Activated CD8-positive, alpha-beta memory T cell treated with anti-CD3 and anti-CD28 coated beads for 48 hours (primary cell): ENCODE data around the gene GPSM1.

Experiments
- DNase-seq, 3 experiments: peaks; one replicate each; pipeline ENCODE4 v3.0.0-alpha.2; 2020; ENCODE audit warnings: low read depth in 2 of 3, low spot score in 2 of 3

GPSM1 gene

DNA sequence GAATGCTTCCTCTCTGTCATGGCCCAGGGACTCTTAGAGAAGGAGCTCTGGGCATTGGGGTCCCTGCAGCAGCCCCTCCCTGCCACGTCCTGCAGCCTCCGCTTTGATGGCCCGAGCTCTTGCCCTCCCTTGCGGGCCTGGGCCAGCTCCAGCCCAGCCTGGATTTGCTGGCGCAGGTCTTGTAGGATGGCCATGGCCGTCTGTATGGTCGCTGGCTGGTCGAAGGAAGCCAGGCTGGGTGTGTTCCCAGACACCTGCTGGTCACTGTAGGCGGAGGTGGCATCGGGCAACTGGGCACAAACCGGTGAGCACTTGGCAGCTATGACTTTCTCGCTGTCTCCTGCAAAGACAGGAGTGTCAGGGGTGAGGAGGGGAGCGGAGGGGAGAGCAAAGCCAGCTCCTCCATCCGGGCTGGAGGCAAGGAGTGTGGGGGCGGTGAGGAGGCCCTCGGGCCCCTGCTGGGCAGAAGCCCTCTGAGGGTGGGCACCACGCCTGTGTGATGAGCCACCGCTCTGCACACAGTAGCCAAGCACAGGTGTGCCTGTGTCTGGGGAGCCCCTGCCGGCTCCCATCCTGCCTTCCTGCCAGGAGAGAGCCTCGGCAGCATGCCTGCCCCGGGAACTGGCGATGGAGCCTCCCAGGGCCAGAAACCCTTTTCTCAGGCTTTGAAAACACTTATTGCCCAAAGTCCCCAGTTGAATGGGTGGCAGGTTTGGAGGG is 35.9 kb upstream of the GPSM1 start:
- DNase-seq = no peak

DNA sequence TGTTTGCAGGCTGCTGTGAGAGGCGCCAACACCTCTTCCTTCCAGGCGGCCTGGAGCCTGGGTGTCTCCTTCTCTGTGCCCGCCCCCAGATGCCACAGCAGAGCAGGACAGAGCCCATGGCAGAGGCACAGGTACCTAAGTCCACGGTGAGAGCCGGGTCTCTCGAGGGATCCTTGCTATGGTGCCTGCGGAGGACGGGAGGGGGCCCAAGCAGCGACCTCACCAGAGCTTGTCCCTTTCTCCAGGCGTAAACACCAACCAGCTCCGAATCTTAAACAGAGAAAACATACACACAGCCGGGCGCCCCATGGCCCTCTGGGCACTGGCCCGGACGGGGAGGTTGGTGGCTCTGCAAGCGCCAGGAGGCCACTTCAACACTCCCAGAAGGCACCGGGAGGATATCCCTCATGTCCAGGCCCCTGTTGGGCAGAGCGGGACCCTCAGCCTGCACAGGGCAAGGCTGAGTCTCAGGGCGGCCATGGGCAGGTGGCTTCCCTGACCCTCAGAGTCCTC is 35.3 kb upstream of the GPSM1 start:
- no peak for DNase-seq

DNA sequence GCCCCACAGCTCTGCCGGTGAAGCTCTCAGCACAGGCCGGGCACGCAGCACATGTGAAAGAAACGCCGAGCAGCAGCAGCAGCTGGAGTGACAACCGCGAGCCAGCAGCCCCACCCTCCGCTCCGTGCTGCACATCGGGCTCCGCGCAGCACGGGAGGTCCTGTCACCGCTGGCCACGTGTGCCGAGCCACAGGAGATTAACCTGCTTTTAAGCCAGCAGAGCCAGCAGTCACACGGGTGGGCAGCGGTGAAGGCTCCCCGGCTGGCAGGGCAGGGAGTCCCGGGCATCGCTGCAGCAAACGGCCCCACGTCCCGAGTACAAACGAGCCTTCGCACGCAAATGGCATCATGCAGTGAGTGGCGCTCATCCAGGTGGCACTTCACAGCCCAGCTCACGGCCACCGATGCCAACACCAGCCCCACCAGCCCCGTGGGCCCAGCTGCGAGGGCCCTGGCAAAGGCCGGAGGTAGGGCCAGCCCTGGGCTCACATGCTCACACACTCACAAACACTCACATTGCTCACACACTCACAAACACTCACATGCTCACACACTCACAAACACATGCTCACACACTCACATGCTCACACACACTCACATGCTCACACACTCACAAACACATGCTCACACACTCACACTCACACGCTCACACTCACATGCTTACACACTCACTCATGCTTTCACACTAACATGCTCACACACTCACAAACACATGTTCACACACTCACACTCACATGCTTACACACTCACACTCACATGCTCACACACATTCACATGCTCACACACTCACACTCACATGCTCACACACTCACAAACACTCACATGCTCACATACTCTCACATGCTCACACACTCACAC is 34.5 kb upstream of the GPSM1 start:
- DNase-seq = no peak

DNA sequence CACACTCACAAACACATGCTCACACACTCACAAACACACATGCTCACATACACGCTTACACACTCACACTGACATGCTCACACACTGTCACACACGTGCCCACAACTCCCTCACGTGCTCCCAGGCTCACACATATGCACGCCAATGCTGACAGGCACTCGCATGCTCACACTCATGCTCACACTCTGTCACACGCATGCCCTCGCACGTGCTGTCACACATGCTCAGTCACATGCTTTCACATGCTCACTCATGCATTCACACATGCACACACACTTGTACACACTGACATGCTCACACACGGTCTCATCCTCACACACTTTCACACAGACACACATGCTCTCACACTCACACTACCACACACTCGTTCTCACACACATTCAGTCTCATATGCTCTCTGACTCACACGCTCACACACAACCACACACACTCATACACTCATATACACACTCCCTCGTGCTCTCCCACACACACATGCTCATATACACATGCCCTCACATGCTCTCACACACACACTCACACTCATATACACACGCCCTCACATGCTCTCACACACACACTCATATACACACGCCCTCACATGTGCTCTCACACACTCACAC is 33.8 kb upstream of the GPSM1 start:
- DNase-seq = no peak

DNA sequence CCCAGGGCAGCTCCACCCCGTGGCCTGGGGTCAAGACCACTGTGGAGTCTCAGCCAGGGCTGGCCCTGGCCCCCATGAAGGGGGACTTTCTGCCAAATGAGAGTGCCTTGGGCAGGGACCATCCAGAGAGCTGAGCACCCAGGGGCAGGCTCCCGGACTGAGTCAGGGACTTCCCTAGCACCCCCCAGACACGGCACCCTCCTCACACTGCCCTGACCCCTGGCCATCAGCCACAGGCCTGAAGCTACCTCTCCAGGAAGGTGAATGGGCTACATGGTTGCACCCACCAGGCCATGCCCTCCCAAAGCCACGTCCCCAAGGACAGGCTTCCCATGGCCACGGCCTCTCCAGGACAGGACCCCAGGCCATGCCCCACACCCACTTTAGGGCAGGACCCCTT is 32.9 kb upstream of the GPSM1 start:
- DNase-seq = no peak

DNA sequence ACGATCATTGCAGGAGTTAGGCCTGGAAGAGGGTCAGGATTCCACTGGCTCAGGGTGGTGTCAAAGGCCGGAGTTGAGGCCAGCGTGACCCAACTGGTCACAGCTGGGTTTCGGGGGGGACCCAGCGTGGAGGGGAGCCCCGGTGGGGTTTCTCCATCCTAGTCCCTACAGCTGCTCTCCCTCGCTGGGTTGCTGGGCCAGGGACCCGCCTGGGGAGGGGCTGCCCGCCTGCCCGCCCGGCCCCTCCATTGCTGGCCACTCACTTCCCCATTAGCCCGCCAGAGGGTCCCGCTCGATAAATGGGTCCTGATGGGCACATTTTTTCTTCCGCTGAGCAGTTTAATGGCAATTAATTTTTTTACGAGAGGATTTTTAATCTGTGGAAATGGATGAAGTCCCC is 32.3 kb upstream of the GPSM1 start:
- no peak for DNase-seq

DNA sequence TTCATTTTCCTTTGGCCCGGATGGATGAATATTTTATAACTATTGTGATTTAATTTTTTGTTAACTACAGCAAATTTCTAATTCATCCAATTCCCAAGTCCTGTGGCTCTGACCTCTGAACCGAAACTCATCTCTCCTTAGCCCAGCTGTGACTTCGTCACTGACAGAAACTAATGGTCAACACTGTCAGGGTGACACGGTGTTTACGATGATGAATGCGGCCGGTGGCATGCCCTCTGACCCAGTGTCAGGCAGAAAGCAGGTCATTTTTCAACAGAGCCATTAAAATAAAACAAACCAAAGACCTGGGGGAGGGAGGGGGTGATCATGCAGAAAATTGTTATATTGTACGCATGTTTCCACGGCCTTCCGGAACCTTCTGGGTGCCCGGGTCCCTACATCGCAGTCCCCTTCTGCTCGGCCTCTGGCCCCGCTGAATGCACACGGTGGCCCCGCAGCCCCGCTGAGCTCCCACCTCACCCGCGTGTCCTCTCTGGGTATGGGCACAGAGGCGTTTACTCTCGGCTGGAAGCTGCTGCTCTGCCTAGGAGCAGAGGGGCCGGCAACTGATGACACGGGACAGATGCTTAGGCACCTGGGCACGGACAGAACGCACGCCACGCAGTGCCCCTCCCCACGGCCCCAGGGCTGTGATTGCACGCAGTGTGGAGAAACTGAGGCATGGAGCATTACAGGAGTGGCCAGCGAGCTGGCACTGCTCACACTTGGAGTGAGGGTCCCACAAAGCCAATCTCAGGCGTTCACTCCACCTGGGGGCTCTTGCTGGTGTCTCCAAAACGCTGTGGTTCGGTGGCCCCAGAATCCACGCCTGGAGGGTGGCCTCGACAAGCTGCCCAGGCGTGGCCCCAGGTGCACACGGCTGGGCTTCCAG is 31.6 kb upstream of the GPSM1 start:
- no peak for DNase-seq

DNA sequence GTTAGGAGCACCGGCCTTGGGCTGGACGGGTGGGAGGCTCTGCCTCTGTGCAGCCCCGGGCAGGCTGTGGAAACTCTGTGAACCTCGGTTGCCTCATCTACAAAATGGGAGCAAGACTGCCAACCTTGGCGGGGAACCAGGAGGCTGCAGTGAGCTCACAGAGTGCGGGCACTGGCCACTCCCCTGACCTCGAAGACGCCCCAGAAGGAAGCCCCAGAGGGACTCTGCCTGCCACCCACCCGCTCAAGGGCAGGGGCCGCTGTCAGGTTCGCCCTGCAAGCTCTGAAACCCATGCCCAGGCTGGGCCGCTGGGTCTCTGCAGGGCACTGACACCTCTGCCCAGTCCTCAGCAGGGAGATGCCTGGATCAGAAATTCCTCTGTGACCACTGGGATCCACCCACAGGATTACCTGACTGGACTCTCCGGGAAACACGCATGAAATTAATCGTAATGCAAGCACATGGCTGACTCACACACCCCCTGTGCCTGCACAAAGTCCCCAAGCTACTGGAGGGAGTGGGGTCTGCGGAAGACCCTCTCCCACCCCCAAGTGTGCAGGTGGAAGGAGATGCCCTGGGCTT is 30.8 kb upstream of the GPSM1 start:
- DNase-seq = no peak

DNA sequence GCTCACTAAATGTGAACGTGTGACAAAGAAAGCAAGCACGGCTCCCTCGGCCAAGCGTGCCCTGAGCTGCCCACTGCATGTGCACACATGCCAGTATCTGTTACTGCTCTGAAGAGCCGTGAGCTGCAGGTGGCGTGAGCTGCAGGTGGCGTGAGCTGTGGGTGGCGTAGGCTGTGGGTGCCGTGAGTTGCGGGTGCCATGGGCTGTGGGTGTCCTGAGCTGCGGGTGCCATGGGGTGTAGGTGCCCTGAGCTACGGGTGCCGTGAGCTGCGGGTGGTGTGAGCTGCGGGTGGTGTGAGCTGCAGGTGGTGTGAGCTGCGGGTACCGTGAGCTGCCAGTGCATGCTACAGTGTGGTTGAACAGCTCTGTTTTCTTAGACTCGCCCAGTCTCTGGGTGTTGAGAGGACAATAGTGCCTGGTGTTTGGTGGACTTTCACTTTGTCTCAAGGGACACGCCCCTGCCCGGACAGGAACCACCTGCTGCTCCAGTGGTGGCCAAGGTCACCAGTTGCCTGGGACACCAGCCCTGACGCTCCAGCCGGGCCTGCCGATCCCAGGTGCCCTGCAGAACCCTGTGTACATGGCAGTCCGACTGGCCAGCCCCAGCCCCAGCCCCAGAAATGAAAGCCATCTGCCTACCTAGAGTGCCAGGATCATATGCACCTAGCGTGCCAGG is 30.2 kb upstream of the GPSM1 start:
- no peak for DNase-seq

DNA sequence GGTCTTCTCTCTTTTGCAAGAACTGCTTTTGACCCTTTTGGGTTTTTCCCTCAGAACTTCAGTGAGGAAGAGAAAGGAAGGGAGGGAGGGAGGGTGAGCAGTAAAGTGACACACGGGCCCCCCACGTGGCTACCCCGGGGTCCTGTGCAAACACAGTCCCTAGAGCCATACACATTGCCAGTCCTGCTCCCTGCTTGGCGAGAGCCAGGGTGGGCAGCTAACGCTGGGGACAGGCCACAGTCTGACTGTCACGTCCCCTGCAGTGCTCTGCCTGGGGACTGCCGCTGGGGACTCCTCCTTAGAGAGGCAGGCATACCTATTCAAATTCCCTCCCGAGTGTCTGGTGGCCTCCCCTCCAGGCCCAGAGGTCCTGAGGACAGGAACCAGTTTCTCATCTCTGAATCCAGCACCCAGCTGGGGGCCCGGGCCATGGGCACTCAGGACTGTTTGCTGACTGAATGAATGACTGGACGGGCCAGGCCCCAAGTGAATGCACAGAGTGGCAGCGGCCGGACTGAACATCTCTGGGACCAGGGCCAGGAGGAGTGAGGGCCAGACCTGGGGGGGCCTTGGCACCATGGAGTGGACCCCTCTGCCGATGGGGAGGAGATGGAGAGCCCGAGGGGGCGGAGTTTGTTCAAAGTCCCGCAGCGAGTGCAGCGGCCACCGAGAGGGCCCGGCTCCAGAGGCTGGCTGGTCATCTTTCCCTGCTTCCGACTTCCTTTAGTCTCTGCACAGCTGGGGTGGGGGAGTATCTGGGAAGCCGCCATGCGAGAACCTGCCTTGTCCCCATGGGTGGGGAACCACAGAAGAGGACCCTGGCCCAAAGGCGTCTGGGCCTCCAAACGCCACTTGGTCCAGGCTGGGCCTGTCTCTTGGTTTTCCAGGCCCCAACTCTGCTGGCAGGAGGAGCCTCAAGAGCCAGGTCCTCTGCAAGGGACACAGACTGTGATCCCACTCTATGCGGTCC is 29.3 kb upstream of the GPSM1 start:
- DNase-seq = no peak

DNA sequence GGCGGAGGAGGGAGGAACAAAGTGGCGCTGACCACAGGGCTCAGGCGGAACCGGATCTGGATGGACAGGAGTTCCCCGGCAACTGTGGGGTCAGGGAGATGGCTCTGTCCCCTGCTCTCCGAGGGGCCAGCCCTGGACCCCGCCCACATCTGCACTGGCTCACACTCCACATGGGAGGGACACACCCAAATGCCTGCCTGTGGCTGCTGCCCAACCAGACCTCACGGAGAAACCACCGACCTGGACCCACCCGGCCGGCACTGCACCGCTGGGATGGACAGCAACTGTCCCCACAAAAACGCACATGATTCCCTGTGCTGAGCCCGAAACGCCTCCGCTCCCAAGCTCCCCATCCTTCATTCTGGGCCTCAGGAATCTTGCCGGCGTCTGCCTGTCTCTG is 28.2 kb upstream of the GPSM1 start:
- no peak for DNase-seq

DNA sequence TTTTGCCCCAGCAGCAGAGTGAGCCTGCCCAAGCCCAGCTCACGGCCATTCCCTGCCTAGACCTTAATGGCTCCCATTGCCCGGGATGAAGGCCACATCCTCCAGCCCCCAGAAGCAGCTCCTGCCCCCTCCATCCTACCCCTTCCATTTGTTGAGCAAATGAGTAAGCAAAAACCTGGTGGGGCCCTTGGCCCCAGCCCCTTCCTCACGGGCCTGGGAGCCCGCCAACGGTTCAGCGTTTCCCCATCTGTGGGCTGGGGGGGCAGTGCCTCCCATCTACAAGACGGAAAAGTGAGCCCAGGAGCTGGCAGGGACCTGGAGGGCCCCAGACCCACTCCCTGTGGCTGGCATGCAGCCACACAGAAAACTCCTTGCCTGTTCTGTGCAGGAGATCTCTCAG is 27.8 kb upstream of the GPSM1 start:
- no peak for DNase-seq

DNA sequence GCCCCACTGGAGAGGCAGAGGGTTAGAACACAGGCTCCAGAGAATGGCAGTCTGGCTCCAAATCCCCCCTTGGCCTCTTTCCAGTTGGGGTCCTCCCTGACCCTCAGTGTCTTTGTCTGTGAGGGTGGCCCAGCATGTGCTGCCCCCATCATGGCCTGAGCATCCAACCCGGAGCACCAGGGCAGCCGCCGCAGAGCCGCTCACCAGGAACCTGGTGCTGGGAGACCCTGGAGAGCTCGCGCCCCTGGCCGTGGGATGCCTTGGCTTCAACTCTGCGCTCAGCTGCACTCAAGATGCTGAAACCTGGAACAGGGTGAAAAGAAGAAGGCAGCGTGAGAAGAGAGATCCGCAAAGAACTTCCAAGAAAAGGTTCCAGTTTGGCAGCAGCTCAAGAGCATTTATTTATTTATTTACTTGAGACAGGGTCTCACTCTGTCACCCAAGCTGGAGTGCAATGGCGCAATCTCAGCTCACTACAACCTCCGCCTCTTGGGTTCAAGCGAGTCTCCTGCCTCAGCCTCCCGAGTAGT is 27.3 kb upstream of the GPSM1 start:
- no peak for DNase-seq

DNA sequence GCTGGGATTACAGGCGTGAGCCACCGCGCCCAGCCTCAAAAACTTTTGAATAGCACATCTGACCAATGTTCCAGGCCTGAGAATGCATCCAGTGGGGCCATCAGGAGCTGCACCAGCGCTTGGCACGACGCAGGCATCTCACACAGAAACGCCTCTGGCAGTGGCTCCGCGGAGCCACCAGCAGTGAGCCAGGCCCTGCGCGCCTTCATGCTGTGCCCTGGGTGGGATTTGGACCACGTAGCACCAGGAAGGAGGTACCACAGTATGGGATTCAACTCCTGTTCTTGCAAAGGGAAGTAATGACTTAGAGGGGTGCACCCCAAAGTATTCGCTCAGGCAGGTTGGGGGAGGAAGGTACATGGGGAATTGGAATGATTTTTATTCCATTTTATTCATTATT is 26.5 kb upstream of the GPSM1 start:
- DNase-seq = no peak

DNA sequence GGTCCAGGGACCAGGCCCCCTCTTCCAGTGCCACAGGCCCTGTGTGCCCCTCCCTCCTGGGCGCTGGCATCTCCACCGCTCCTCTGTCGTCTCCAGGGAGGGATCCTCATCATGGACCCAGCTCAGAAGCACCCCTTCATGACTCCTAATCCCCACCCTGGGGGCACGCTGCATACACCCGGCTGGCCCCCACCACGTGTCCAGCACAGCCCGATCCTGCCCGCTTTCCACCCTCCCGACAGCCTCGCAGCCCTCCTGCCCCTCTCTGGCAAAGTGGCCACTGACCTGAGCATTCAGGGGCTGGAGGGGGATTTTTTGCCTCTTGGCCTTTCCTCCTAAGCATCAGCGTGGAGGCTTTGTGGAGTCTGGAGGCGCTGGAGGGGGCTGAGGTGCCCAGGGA is 24.8 kb upstream of the GPSM1 start:
- DNase-seq = no peak

DNA sequence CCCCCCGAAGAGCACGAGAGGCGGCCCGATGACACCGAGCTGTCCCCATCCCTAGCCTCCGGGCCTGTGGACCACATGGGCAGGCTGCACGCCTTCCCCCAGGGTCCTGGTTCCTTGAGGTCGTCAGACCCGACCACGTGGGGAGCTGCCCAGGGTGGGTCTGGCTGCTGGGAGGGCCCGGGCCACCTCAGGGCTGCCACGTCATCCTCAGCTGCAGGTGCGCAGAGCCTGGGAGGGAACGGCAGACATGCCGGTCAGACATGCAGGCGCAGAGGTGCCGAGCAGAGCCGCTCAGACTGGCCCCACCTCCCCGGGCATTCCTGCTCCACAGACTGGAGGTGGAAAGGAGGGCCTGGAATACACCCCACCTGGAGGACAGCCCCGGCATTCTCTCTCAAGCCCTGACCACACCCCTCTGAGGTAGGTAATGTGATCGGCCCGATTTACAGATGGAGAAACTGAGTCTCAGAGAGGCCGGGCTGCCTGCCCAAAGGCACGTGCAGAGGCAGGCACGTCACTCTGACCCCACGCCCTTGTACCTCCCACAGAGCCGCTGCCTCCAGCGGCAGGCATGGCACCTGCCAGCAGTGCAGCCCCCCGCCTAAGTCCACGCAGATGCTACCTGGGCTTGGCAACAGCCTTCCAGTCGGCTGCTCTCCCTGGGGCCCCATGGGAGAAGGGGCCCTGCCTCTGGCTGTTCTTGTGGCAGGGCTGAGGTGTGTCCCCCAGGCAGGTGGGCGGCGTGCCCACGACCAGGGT is 24.1 kb upstream of the GPSM1 start:
- DNase-seq = no peak

DNA sequence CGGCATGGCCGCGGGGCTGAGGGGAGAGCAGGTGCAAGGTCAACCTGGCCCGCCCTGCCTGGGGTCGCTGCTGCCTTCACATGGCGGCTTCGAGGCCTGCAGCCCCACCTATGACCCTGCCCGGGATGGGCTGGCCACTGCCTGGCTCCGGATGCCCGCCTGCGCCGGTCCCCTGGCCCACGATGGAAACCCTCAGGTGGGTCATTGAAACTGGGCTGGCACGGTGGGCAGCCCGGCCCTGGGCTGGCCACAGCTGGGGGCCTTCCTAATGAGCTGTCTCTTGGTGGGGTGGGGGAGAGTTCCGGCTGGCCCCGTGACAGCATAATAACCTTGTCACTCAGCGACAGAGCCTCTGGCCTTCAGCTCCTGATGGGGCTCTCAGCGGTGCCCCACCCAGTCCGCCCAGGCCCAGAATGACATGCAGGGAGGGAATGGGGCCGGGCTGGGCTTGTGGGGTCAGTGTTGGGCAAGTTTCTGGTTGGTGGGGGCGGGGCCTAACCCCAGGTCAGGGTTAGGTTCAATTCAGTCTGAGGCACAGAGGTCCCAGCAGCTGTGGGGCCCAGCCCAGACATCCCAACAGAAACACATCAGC is 23.4 kb upstream of the GPSM1 start, which contains the start of gene CCDC187:
CCDC187 (minus strand) TSS at position 270 of the 592 bp plus-strand sequence; CDS start at position 6, 264 bp downstream.
- DNase-seq = no peak
